ENCODE data around the gene MAP4K1.

The MAP4K1 gene

DNA sequence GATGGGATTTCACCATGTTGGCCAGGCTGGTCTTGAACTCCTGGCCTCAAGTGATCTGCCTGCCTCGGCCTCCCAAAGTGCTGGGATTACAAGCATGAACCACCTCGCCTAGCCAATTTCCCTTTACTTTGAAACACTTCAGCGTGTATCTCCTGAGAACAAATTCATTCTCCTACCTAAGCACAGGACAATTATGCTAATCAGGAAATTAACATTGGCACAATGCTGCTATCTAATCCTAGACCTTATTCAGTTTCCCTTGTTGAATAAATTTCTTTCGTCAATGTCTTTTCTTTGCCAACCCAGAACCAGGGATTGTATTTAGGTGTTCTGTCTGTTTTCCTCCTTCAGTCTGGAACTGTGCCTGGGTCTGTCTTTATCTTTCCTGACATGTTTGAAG, 67.8 kb downstream of the MAP4K1 start:
- Histone ChIP-seq H3K27me3 (replicated peaks; ENCODE audit: insufficient read depth, low read length) (no peaks in the 10 kb centered on the region), H3K36me3 (replicated peaks; ENCODE audit: insufficient read depth, low read length) (no peaks in the 10 kb centered on the region), H3F3A (ENCODE audit: insufficient read depth, low read length) (no peaks in the 10 kb centered on the region), H3K9me2 (replicated peaks; ENCODE audit: insufficient read depth, low read length) (no peaks in the 10 kb centered on the region), H3K79me2 (ENCODE audit: low read length) (no peaks in the 10 kb centered on the region), H3K9me3 (replicated peaks; ENCODE audit: insufficient read depth, low read length) (no peaks in the 10 kb centered on the region), H3K4me3 (ENCODE audit: low read length) (no peak overlapping the region), H4K20me1 (ENCODE audit: insufficient read depth, low read length) (no peaks in the 10 kb centered on the region), H3K4me1 (ENCODE audit: low read length) (peaks cover 1% of the 10 kb centered on the region), H3K4me2 (ENCODE audit: low read depth, low read length) (no peak overlapping the region), H2AFZ (ENCODE audit: low read length) (no peak overlapping the region), H3K9ac (ENCODE audit: low read length) (no peak overlapping the region), H3K27ac (ENCODE audit: low read length) (no peak overlapping the region)
- DNase-seq: no peak
- no peak for TF ChIP-seq EZH2 (optimal IDR thresholded peaks at IDR 0.05; ENCODE audit: low read depth, low read length)
- TF ChIP-seq, protein P1, sequence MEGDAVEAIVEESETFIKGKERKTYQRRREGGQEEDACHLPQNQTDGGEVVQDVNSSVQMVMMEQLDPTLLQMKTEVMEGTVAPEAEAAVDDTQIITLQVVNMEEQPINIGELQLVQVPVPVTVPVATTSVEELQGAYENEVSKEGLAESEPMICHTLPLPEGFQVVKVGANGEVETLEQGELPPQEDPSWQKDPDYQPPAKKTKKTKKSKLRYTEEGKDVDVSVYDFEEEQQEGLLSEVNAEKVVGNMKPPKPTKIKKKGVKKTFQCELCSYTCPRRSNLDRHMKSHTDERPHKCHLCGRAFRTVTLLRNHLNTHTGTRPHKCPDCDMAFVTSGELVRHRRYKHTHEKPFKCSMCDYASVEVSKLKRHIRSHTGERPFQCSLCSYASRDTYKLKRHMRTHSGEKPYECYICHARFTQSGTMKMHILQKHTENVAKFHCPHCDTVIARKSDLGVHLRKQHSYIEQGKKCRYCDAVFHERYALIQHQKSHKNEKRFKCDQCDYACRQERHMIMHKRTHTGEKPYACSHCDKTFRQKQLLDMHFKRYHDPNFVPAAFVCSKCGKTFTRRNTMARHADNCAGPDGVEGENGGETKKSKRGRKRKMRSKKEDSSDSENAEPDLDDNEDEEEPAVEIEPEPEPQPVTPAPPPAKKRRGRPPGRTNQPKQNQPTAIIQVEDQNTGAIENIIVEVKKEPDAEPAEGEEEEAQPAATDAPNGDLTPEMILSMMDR (IDR thresholded peaks at IDR 0.05; ENCODE audit: low read length): no peak
- TF ChIP-seq EZH2phosphoT487 (IDR thresholded peaks at IDR 0.05; ENCODE audit: low read length): no peak

DNA sequence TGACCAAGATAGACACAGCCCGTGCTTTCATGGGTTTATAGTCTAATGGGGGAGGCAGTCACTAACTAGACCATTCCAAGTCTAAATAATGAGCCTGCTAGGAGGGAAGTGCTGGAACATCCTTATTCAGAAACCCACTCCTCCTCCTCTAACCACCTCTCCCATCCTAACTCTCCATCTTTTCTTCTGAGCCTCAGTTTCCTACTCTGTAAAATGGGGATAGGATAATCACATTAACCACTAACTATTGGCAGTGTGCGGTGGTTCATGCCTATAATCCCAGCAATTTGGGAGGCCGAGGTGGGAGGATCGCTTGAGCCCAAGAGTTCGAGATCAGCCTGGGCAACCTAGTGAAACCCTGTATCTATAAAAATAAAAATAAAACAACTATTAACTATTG, 68.7 kb downstream of the MAP4K1 start:
- no peaks in the 10 kb centered on the region for H4K20me1 ChIP-seq (ENCODE audit: insufficient read depth, low read length)
- no peak overlapping the region for H2AFZ ChIP-seq (ENCODE audit: low read length)
- H3K9me3 ChIP-seq (replicated peaks; ENCODE audit: insufficient read depth, low read length): no peaks in the 10 kb centered on the region
- no peaks in the 10 kb centered on the region for H3K27me3 ChIP-seq (replicated peaks; ENCODE audit: insufficient read depth, low read length)
- 0 out of 2 replicates have a peak, but pooled peaks cover 8% of the 10 kb centered on the region for H3F3A ChIP-seq (ENCODE audit: insufficient read depth, low read length)
- no peaks in the 10 kb centered on the region for H3K36me3 ChIP-seq (replicated peaks; ENCODE audit: insufficient read depth, low read length)
- H3K9ac ChIP-seq (ENCODE audit: low read length): no peak overlapping the region
- no peaks in the 10 kb centered on the region for H3K9me2 ChIP-seq (replicated peaks; ENCODE audit: insufficient read depth, low read length)
- H3K79me2 ChIP-seq (ENCODE audit: low read length): no peaks in the 10 kb centered on the region
- H3K4me2 ChIP-seq (ENCODE audit: low read depth, low read length): no peak overlapping the region
- H3K4me1 ChIP-seq (ENCODE audit: low read length): peaks cover 7% of the 10 kb centered on the region
- no peak overlapping the region for H3K27ac ChIP-seq (ENCODE audit: low read length)
- DNase-seq: no peak
- H3K4me3 ChIP-seq (ENCODE audit: low read length): no peak overlapping the region
- TF ChIP-seq, protein P1 (IDR thresholded peaks at IDR 0.05; ENCODE audit: low read length): no peak
- TF ChIP-seq EZH2 (optimal IDR thresholded peaks at IDR 0.05; ENCODE audit: low read depth, low read length): no peak
- TF ChIP-seq EZH2phosphoT487 (IDR thresholded peaks at IDR 0.05; ENCODE audit: low read length): no peak

DNA sequence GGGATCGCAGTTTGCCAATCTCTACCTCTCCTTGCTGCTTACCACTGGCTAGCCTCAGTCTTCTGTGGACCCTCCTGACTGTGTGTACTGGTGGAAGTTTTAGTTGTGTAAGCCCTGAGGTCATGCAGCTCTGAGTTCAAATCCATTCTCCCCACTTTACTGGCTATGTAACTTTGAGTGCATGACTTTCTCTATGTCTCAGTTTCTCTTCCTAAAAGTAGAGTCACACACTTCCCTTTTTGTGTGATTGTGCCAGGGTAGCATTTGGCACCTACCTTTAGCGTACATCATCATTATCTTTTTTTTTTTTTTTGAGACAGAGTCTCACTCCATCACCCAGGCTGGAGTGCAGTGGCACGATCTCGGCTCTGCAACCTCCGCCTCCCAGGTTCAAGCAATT, 70.3 kb downstream of the MAP4K1 start:
- H2AFZ ChIP-seq (ENCODE audit: low read length): no peak overlapping the region

More for the DNA sequence above, 70.3 kb downstream of the MAP4K1 start:
- Histone ChIP-seq H3K27me3 (replicated peaks; ENCODE audit: insufficient read depth, low read length) (no peaks in the 10 kb centered on the region), H3F3A (ENCODE audit: insufficient read depth, low read length) (0 out of 2 replicates have a peak, but pooled peaks cover 9% of the 10 kb centered on the region), H3K4me1 (ENCODE audit: low read length) (peaks cover 7% of the 10 kb centered on the region), H3K9me2 (replicated peaks; ENCODE audit: insufficient read depth, low read length) (no peaks in the 10 kb centered on the region), H3K9me3 (replicated peaks; ENCODE audit: insufficient read depth, low read length) (no peaks in the 10 kb centered on the region), H3K4me2 (ENCODE audit: low read depth, low read length) (no peak overlapping the region), H3K4me3 (ENCODE audit: low read length) (no peak overlapping the region), H3K36me3 (replicated peaks; ENCODE audit: insufficient read depth, low read length) (no peaks in the 10 kb centered on the region), H3K9ac (ENCODE audit: low read length) (no peak overlapping the region), H3K79me2 (ENCODE audit: low read length) (no peaks in the 10 kb centered on the region), H4K20me1 (ENCODE audit: insufficient read depth, low read length) (no peaks in the 10 kb centered on the region), H3K27ac (ENCODE audit: low read length) (no peak overlapping the region)
- DNase-seq: no peak
- TF ChIP-seq EZH2phosphoT487 (IDR thresholded peaks at IDR 0.05; ENCODE audit: low read length) (no peak), EZH2 (optimal IDR thresholded peaks at IDR 0.05; ENCODE audit: low read depth, low read length) (no peak)
- TF ChIP-seq, protein P1 (IDR thresholded peaks at IDR 0.05; ENCODE audit: low read length): no peak

All from MM.1S (cell line).